GM21576 (cell line): ENCODE measurements around the gene SLC4A7.
"Not testable (repeated sequence)": the region's sequence is repeated elsewhere in the genome, so short reads cannot be mapped to it uniquely, and the experiment has no call there.

Experiments used
- ATAC-seq: cut with Tn5 transposase; IDR thresholded peaks from one replicate; pipeline ENCODE4 v1.9.1; 2021; ENCODE audit warnings: mild to moderate bottlenecking, moderate library complexity; ENCODE audit not compliant: unreplicated experiment

SLC4A7 gene

DNA sequence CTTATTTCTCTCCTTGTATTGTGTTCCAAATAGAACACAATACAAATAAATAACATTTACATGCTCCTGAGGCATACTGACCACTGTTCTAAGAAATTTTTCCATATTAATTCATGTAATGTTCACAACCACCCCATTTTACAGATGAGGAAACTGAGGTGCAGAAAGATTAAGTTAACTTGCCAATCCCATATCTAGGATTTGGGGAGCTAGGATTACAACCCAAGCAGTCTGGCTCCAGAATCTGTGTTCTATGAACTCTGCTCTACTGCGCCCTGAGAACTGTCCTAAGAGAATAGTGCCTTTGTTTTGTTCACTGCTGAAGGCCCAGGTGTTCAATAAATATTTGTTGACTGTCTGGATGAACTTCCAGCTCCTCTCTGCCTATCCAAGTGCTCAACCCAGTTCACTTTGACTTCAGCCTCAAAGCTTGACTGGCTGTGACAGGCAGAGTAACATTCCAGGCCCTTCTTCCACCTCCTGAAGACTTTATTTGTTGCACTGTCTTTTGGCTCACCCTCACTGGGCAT, 118.1 kb downstream of the SLC4A7 start:
- ATAC-seq, result no peak

GRCh38 chr3:27360113-27361078, 123.8 kb downstream of the SLC4A7 start:
- peak; percentile 53 for ATAC-seq

DNA sequence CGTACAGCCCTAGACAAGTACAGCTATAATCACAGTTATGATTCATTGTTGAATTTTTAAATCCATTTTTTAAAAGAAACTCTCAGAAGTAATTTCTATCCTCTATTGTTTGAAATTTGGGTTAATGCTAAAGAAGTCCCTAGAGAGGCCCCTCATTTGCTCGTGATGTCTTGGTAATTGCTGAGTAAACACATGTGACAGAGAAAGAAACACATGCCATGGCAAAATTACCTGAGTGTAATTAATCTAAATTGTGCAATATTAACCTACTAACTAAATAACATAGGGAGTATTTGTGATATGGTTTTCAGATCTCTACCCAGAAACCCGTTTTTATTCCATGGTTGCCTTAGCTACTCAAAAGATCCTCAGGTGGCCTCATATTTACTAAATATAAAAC, 125.8 kb downstream of the SLC4A7 start:
- no peak for ATAC-seq

GRCh38 chr3:27357665-27358258, 126.4 kb downstream of the SLC4A7 start:
- ATAC-seq, result peak; percentile 91

DNA sequence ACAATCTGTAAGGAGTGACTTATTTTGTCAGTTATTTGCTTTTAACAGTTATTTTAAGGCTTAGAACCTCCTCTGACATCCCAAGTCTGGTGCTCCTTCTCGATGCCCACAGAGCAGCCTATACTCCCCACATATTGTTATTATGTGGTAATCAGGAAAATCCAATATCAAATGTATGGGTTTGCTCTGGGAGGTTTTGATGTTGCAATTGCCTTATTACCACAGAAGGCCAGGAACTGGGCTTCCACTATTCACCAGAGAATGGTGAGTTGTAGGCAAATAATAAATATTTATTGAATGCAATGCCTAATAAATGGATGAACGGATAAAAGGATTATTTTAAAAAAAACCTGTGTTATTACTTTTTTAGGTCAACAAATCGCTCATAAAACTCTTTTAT, 127.2 kb downstream of the SLC4A7 start:
- no peak for ATAC-seq

- ATAC-seq, result no peak
These were observed 129.5 kb downstream of the SLC4A7 start for GRCh38 chr3:27354588-27355203.

- ATAC-seq, result no peak
These were observed 130.0 kb downstream of the SLC4A7 start for GRCh38 chr3:27354161-27354560.

GRCh38 chr3:27353221-27353620, 131.0 kb downstream of the SLC4A7 start:
- no peak for ATAC-seq

- no peak for ATAC-seq
These were observed 132.1 kb downstream of the SLC4A7 start for GRCh38 chr3:27352047-27352446.

- peak; percentile 75 for ATAC-seq
These were observed 134.4 kb downstream of the SLC4A7 start for GRCh38 chr3:27349832-27350231.

DNA sequence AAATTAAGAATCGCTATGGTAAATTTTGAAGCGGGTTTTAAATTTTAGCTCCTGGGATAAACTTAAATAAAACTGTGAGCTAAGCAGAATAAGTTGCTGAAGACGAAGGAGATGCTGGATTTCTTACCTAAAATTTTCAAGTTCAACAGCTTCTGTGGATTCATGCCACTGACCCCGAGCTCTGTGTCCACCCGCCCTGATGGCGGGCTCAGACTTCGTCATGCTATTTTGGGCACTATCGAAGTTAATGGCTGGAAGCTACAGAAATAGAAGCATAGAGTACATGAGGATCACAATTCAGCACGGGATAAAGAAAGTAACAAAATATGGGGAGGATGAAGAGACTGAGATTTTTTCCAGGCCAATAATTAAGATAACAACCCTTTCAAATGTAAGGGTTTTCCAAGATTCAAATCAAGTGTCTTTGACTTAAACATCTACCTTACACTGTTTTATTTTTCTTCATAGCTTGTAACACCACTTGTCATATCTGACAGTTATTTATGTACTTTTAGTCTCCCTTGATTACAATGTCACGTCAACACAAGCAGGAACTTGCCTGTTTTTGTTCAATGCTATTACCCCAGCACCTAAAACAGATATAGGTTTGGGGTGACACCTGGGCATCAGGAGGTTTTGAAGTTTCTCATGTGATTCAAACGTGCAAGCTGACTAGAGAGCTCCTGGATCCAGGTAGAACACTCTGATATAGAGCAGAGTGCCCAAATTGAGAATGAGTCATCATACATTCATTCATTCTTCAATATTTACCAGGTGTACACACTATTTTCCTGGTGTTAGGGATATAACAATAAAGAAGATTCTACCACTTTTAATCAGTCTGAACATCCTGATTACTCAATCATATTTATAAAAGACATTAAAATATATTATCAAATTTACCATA, 138.0 kb downstream of the SLC4A7 start:
- ATAC-seq, result no peak

DNA sequence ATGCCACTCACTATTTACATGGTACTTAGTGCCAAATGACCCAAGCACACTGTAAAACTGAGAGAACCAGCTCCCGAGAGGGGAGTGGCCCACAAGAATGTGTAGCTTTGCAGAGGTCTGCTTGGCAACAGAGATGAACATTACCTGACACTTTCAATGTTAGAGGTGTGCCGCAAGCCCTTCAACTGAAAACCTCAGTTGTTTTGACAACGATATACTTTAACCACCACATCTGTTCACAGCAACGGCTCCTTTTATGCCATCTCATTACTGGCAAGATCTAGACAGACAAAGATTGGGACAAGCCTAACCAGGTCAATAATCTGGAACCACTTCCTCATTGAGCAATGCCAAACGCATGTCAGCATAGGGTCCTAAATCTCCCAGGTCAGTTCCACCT, 138.7 kb downstream of the SLC4A7 start:
- no peak for ATAC-seq

DNA sequence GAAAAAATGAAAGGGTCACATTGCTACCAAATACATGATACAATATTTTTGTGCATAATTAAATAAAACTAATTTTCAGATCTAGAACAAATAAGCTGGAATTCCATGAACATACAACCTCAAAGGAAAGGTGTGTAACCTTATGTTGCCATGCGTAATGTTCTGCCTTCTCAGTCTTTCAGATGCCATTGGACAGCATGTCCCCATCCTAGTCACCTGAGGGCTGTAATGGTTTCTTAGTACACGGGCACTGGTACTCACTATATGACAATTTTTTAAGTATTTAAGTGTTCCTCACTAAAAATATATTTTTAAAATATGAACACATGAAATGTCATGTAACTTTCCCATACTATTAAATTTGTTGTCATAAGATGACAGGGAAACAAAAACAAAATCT, 139.1 kb downstream of the SLC4A7 start:
- ATAC-seq, result no peak

DNA sequence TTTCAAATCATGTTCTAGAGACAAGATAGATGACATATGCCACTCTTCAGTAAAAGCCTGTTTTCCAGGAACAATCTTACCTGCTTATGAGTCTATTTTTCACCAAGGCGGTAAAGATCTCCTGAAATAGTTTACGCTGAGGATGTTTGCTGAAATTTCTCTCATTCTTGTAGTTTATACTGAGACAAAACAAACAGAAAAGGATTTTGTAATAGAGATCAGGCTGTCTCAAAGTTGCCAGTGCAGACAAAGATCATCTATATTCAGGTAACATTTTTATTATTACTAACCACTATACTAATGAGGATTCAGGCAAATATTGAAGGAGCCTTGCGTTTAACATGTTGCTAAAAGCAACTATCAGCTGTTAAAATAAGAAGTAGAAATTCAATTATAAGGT, 140.0 kb downstream of the SLC4A7 start:
- no peak for ATAC-seq

- no peak for ATAC-seq
These were observed 141.9 kb downstream of the SLC4A7 start for GRCh38 chr3:27342267-27342666.

DNA sequence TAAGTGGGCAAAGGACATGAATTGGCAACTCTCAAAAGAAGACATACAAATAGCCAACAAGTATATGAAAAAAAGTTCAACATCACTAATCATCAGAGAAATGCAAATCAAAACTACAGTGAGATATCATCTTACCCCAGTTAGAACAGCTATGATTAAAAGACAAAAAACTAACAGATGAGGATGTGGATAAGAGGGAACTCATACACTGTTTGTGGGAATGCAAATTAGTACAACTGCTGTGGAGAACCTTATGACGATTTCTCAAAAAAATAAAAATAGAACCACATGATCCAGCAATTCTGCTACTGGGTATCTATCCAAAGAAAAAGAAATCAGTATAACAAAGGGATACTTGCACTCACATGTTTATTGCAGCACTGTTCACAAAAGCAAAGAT, 143.7 kb downstream of the SLC4A7 start:
- peak; percentile 59 for ATAC-seq

DNA sequence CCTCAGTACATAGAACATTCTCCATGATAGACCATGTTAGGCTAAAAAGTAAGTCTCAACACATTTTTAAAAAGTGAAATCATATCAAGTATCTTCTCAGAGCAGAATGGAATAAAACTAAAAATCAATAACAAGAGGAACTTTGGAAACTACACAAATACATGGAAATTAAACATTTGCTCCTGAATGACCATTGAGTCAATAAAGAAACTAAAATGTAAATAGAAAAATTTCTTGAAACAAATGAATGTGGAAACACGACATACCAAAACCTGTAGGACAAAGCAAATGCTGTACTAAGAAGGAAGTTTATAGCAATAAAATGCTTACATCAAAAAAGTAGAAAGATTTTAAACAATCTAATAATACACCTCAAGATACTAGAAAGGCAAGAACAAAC, 148.6 kb downstream of the SLC4A7 start:
- ATAC-seq, result no peak

DNA sequence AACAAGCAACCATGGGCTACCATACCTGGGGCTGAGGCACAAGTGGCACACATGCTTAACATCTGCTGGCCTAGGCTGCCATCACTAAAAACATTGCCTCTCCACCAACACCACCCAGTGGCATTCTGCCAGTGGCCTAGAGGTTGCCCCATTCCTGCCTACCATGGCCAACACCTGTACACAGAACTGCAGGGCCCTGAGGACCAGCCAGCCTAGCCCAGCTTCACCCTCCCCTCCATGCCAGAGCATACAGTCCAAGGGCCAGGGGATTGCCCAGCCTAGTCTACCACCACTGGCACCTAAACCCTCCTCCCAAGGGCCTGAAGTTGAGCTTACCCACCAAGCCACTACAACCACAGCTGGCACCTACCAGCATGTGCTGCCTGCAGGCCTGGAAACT, 150.3 kb downstream of the SLC4A7 start:
- no peak for ATAC-seq

GRCh38 chr3:27328982-27329762, 155.0 kb downstream of the SLC4A7 start:
- ATAC-seq, result not testable (repeated sequence)
